ENCODE results near the gene SPAG17.

SPAG17 gene

DNA sequence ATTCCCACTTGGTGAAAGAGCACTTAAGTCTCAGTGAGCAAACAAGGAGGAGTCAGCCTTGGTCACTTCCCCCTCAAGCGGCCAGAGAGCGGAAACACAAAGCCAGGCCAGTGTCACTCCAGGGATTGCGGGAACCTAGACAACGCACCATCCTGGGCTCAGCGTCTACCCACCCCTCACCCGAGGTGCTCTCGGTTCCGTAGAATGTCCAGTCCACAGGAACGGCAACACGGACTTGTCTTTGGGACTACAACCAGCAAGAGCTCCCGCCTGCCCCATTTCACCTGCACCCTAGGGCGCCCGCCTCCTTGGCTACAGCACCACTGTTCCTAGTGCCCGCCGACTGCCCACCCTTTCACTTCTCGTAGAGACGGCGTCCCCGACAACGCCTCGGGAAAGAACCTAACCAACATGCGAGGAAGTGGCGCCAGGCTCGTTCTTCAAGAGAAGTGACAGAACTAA lies 256.1 kb downstream of the SPAG17 start:
- TF ChIP-seq FOXM1 (IDR thresholded peaks at IDR 0.05; ENCODE audit: borderline replicate concordance, low read depth): no peak
- TF ChIP-seq CREB1 (IDR thresholded peaks at IDR 0.05; ENCODE audit: low read depth): no peak
- TF ChIP-seq USF1 (IDR thresholded peaks at IDR 0.05): no peak
- no peak for TF ChIP-seq CEBPB (IDR thresholded peaks at IDR 0.05)
- TF ChIP-seq NFIC (IDR thresholded peaks at IDR 0.05): no peak

DNA sequence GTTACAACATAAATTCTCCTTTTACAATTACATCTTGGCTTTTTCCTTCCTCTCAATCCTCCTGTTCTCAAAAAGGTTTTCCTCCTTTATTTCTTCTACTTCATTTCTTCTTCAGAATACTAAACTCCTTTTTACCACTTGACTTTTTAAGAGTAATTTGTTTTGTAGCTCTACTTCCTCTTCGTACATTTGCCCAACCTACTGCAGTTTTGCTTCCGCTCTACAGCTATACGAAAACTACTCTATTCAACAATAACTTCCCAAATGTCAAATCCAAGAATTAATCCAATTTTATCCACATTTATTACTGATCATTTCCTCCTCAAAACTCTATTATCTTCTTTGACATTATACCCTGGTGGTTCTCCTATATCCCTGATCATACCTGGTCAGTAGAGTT lies 259.0 kb downstream of the SPAG17 start:
- TF ChIP-seq, protein P1, sequence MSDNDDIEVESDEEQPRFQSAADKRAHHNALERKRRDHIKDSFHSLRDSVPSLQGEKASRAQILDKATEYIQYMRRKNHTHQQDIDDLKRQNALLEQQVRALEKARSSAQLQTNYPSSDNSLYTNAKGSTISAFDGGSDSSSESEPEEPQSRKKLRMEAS (IDR thresholded peaks at IDR 0.05): no peak
- TF ChIP-seq TEAD4 (IDR thresholded peaks at IDR 0.05) (no peak), CEBPB (IDR thresholded peaks at IDR 0.05) (no peak), FOXM1 (IDR thresholded peaks at IDR 0.05; ENCODE audit: borderline replicate concordance, low read depth) (no peak), EP300 (IDR thresholded peaks at IDR 0.05; ENCODE audit: borderline replicate concordance) (no peak), NFIC (IDR thresholded peaks at IDR 0.05) (no peak), TCF12 (IDR thresholded peaks at IDR 0.05; ENCODE audit: low read depth) (no peak), USF1 (IDR thresholded peaks at IDR 0.05) (no peak), YY1 (IDR thresholded peaks at IDR 0.05; ENCODE audit: low read depth) (no peak), REST (IDR thresholded peaks at IDR 0.05; ENCODE audit: low read depth) (no peak), ZBTB7A (IDR thresholded peaks at IDR 0.05; ENCODE audit: low read depth) (no peak), EGR1 (IDR thresholded peaks at IDR 0.05) (no peak), RAD21 (IDR thresholded peaks at IDR 0.05; ENCODE audit: low read depth) (no peak), CREB1 (IDR thresholded peaks at IDR 0.05; ENCODE audit: low read depth) (no peak), TAF1 (IDR thresholded peaks at IDR 0.05; ENCODE audit: low read depth) (no peak)

DNA sequence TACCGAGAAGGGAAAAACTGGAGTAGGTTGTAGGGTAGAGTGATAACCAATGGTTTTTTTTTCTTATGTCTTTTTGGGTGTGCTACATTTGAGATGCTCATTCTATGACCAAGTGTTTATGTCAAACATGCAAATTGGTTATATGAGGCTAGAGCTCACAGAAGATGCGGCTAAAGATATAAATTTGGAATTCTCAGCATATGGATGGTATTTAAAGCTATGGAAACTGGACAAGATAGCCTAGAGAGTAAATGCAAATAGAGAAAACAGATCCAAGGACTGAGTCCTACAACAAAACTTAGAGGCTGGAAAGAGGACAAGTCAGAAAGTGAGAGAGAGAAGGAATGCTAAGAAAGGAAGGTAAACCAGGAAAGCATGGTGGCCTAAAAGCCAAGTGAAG lies 263.0 kb downstream of the SPAG17 start:
- TF ChIP-seq EGR1 (IDR thresholded peaks at IDR 0.05) (no peak), CREB1 (IDR thresholded peaks at IDR 0.05; ENCODE audit: low read depth) (no peak), RAD21 (IDR thresholded peaks at IDR 0.05; ENCODE audit: low read depth) (no peak), REST (IDR thresholded peaks at IDR 0.05; ENCODE audit: low read depth) (no peak), YY1 (IDR thresholded peaks at IDR 0.05; ENCODE audit: low read depth) (no peak), NFIC (IDR thresholded peaks at IDR 0.05) (no peak), CEBPB (IDR thresholded peaks at IDR 0.05) (no peak), EP300 (IDR thresholded peaks at IDR 0.05; ENCODE audit: borderline replicate concordance) (no peak)

DNA sequence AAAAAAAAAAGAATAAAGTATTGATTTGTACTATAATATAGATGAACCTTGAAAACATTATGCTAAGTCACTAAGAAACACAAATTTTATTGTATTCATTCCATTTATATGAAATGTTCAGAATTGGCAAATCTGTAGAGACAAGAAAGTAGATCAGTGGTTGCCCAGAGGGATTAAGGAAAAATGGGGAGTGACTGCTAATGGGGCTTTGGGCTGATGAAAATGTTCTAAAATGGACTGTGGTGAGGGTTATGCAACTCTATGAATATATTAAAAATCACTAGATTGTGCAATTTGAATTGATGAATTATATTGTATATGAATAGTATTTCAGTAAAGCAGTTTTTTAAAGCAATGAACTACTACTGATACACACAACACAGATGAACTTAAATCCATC lies 265.7 kb downstream of the SPAG17 start:
- TF ChIP-seq NFIC (IDR thresholded peaks at IDR 0.05) (no peak), EP300 (IDR thresholded peaks at IDR 0.05; ENCODE audit: borderline replicate concordance) (no peak), FOXM1 (IDR thresholded peaks at IDR 0.05; ENCODE audit: borderline replicate concordance, low read depth) (no peak), TCF12 (IDR thresholded peaks at IDR 0.05; ENCODE audit: low read depth) (no peak), RAD21 (IDR thresholded peaks at IDR 0.05; ENCODE audit: low read depth) (no peak), CREB1 (IDR thresholded peaks at IDR 0.05; ENCODE audit: low read depth) (no peak), YY1 (IDR thresholded peaks at IDR 0.05; ENCODE audit: low read depth) (no peak), CEBPB (IDR thresholded peaks at IDR 0.05) (no peak), TEAD4 (IDR thresholded peaks at IDR 0.05) (no peak), ZBTB7A (IDR thresholded peaks at IDR 0.05; ENCODE audit: low read depth) (no peak), USF1 (IDR thresholded peaks at IDR 0.05) (no peak)
- TF ChIP-seq, protein P1 (IDR thresholded peaks at IDR 0.05): no peak

- TF ChIP-seq YY1 (IDR thresholded peaks at IDR 0.05; ENCODE audit: low read depth): no peak
- no peak for TF ChIP-seq EP300 (IDR thresholded peaks at IDR 0.05; ENCODE audit: borderline replicate concordance)
- TF ChIP-seq, protein P1 (IDR thresholded peaks at IDR 0.05): no peak
- no peak for TF ChIP-seq TEAD4 (IDR thresholded peaks at IDR 0.05)
These were observed 274.0 kb downstream of the SPAG17 start for GRCh38 chr1:117911051-117911450.

DNA sequence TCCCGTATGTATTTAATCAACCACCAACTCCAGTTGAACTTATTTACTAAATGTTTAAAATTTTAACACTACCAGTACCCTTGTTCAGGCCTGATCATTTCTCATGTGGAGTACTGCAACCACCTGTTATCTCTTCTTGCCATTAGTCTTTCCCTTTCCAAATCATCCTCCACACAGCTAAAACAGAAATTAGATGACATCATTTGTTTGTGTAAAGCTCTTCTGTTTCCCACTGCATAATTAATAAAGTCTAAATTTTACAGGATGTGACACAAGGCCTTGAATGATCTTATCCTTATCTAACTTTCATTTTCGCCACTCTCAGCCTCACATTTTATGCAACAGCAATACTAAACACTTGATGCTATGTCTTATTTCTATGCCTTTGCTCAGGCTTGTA lies 280.0 kb downstream of the SPAG17 start:
- TF ChIP-seq FOXM1 (IDR thresholded peaks at IDR 0.05; ENCODE audit: borderline replicate concordance, low read depth) (no peak), CREB1 (IDR thresholded peaks at IDR 0.05; ENCODE audit: low read depth) (no peak), EGR1 (IDR thresholded peaks at IDR 0.05) (no peak), USF1 (IDR thresholded peaks at IDR 0.05) (no peak)

All from Ishikawa (cell line).